NCI-H1436 (cell line): ENCODE measurements around the gene NABP2.

ENCODE experiments used
- DNase-seq: peaks from one replicate; lab custom pipeline; 2025; lab: John Stamatoyannopoulos, UW

NABP2 gene

GRCh38 chr12:56213878-56214277, 10.3 kb upstream of the NABP2 start:
- DNase-seq, result no peak

GRCh38 chr12:56216461-56216860, 7.7 kb upstream of the NABP2 start:
- DNase-seq, result no peak

- no peak for DNase-seq
Measured at GRCh38 chr12:56219840-56220239, 4.3 kb upstream of the NABP2 start.

GRCh38 chr12:56220611-56221231, 3.4 kb upstream of the NABP2 start:
- DNase-seq, result no peak

GRCh38 chr12:56221232-56221756, 2.8 kb upstream of the NABP2 start:
- DNase-seq, result no peak

GRCh38 chr12:56221757-56222530, 2.2 kb upstream of the NABP2 start, which contains the start of gene RNF41:
RNF41 (minus strand) TSS chr12:56221922; CDS start chr12:56214047, 7,875 bp downstream.
- DNase-seq, result peak; percentile 93

- DNase-seq, result no peak
Measured at GRCh38 chr12:56222531-56222895, 1.6 kb upstream of the NABP2 start.

- no peak for DNase-seq
Measured at GRCh38 chr12:56223571-56224101, 506 bp upstream of the NABP2 start.

- DNase-seq, result no peak
Measured at GRCh38 chr12:56224954-56225353, 812 bp downstream of the NABP2 start.

GRCh38 chr12:56229082-56229481, 4.9 kb downstream of the NABP2 start:
- no peak for DNase-seq

- no peak for DNase-seq
Measured at GRCh38 chr12:56229916-56230431, 5.8 kb downstream of the NABP2 start, which contains the start of gene SLC39A5. SLC39A5 (plus strand) TSS chr12:56230051; CDS start chr12:56231275, 1,224 bp downstream.

- no peak for DNase-seq
Measured at GRCh38 chr12:56230432-56231183, 6.5 kb downstream of the NABP2 start.

- no peak for DNase-seq
Measured at GRCh38 chr12:56231184-56231582, 7.0 kb downstream of the NABP2 start.

GRCh38 chr12:56234746-56235436, 10.7 kb downstream of the NABP2 start:
- DNase-seq, result no peak

- no peak for DNase-seq
Measured at GRCh38 chr12:56236091-56236490, 11.9 kb downstream of the NABP2 start.

GRCh38 chr12:56236985-56237384, 12.8 kb downstream of the NABP2 start:
- no peak for DNase-seq

- DNase-seq, result no peak
Measured at GRCh38 chr12:56237552-56237951, 13.4 kb downstream of the NABP2 start.

GRCh38 chr12:56241424-56242303, 17.5 kb downstream of the NABP2 start:
- no peak for DNase-seq

- no peak for DNase-seq
Measured at GRCh38 chr12:56242986-56243385, 18.8 kb downstream of the NABP2 start.

GRCh38 chr12:56243731-56244181, 19.6 kb downstream of the NABP2 start:
- DNase-seq, result no peak
